Stimulated activated CD4-positive, alpha-beta T cell treated with anti-CD3 and anti-CD28 coated beads, Interleukin-15, amount 100 ng/mL, for 48 hours (primary cell): ENCODE measurements around the gene INSL3.

Experiments used
- DNase-seq, 2 donors: peaks; one replicate each; pipeline ENCODE4 v3.0.0-alpha.2; 2020; ENCODE audit warnings: low read depth in 2 of 2

The INSL3 gene

DNA sequence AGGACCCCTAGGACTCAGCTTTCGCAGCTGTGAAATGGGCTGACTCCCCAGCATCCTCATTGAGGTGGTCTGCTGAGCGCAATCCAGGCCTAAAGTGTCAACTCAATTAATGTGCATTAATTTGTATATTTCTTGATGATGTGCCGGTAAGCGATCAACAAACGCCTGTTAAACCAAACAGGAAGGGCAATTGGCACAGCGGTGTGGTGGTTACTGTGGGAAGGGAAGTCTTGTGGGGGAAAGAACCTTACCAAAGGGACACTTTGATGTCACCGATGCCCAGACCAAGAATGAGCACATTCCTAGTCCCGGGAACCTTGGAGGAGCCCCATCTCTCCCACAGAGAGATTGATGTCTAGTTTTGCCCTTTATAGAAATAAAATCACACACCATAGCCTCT is 24.8 kb upstream of the INSL3 start:
- DNase-seq = no peak

DNA sequence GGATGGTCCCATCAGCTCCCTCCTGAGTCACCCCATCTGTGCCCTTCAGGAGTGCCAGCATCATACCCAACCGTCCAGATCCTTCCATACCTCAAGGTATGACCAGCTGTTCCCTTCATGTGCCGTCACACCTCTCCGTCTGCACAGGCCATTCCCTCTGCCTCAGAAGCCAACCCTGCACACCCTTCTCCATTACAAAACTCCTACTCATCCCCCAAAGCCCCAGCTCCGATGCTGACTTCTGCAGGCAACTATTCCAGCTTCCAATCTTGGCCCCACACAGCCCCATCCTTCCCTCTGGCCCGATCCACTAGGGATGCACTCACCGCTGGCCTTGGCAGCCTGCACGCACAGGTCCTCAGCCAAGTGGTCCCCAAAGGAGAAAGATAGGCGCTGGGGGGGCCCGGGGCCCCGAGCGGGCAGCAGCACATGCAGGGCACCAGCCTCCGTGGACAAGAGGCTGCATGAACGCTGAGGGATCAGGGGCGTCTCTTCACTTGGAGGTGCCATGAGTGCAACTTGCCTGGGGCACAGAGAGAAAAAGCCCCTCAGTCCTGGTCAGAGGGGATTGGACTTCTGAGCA is 22.7 kb upstream of the INSL3 start:
- no peak for DNase-seq

DNA sequence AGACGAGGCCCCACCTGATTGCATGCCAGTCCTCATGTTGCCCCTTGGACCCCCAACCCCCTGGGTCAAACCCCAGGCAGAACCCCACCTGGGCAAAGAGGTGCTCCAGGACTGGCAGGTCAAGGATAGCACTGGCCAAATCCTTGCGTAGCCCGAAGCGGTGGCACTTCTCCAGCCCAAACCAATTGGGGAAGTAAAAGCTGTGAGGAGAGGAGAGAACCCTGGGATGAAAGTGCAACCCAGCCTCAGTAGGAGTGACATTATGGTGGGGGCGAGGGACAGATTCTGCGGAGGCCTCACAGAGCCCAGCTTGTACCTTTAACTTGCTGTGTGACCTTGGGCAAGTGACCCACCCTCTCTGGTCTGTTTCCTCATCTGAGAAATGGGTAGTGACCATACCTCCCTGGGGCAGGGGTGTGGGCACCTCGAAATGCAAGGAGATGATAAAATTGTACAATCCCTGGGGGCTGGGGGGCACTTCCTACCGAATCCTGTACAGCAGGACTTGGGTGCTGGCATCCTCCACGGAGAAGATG is 22.0 kb upstream of the INSL3 start:
- DNase-seq = no peak

DNA sequence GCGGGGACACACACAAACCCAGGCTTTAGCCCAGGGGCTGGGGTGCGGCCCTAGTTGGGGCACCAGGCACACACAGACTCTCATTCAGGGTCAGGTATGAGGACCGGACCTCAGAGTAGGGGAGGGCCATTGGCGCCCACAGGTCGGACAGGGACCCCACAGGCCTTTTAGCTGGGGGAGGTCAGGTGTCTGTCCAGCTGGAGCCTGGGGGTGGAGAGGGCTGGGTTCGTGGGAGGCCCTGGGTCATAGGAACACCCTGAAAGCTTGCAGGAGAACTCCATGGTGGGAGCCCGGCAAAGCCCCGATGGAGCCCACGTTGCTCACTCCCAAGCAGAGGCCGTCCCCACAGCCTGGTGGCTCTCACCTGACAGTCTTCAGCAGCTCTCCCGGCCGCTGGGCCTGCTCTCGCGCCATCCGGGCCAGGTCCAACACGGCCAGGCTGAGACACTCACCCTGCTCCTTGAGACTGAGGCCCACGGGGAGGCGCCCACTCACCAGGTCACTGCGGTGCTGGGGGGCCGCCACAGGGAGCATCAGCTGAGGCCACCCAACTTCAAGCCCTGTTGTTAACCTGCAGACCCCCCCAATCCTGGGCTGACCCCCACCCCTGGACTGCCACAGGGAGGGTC is 21.5 kb upstream of the INSL3 start:
- DNase-seq = no peak

DNA sequence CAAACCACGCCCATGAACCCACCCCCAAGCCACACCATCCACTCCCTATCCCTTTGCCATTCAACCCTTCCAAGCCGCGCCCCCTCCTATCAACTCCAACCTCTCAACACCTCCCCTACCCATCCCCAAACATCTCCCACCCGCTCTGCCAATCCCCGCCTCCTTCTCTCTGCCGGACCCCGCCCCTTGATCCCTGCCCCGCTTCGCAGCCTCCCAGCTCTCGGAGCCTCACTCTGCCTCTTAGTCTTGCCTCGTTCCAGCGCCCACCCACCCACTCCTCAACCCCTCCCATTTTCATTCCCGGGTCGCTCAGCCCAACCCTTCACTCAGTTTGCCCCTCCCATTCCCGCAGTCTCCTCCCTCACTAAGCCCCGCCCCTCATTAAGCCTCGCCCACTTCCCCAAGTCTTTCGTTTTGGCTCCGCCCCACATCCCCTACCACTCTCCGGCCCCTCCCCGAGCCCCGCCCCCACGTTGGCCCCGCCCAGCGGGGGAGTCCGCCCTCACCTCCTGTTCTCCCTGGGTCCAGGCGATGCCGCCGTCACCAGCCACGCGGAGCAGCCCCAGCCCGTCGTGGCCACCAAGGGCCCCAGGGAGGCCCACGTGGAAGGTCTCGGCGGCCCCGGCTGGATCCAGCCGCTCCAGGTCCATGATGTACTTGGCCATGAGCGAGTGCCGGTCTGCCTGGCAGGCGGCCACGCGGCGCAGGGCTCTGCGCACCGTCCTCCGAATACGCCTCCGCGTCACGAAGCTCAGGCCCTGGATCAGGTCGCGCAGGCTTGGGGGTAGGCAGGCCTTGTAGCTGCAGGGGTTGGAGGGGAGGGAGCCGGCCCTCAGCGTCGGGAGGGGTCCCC is 20.7 kb upstream of the INSL3 start:
- DNase-seq = peak; percentile 66 to 82

DNA sequence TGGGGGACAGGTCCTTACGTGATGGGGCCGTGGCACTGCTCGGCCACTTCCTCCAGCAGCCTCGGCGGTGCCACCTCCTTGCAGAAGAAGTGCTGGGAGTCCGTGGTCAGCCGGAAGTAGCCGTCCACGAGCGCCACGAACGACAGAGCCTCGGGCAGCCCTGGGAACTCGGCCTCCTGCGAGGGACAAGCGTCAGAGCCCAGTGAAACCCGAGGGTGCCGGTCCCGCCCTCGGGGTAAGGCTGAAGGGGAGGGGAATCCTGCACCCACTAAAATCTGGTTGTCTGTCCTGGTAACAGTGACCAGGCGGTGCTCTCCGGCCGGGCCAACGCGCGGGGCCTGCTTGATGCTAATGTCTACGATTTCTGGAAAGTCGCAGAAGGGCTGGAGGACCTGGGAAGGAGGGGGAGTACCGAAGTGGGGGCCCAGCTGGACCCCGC is 20.1 kb upstream of the INSL3 start:
- no peak for DNase-seq

DNA sequence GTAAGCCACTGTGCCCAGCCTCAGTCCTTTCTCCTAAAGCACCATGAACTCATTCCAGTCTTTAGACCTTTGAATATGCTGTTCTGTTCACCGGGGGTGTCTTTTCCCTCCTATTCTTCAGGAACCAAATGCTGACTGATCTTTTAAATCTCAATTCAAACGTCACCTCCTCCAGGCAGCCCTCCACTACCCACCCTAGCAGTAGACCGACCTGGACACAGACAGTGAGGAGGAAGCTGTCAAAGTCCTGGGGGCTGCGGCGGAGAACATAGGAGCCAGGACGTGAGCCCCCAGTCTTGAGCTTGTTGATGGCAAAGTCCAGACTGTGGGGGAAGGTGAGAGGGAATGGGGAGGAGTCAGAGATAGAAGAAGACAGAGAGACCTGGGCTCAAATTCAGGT is 18.7 kb upstream of the INSL3 start:
- DNase-seq = no peak

DNA sequence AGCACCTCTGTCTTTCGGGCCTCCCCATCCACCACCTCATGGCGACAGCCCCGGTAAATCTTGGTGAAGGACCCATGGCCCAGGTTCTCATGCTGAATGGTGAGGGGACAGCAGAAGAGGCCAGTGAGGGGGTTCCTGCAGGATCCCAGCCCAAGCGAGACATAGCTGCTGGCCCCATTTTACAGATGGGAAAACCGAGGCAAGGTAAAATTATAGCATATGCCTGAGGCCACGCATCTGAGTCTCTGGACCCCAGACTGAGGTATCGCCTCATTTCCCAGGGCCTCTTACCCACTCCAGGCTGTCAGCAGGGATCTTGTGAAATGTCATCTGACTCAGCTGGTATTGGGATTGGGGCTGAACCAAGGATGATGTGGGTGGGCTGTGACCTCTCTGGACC is 16.7 kb upstream of the INSL3 start:
- no peak for DNase-seq

DNA sequence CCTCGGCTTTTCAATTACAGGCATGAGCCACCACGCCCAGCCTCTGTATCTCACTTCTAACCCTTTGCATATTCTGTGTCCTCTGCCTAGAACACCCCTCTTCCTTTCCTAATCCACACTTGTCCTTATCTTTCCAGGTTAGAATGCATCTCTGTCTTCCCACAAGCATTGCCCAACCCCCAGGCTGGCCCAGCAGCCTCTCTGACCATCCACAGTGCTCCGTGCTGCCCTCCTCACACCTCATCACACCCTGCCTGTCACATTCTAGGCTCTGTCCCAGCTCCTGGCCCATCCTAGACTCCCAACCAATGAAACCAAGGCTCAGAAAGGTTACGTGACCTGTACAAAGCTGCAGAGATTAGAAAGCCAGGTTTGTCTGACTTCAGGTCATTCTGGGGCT is 15.2 kb upstream of the INSL3 start:
- DNase-seq = no peak

DNA sequence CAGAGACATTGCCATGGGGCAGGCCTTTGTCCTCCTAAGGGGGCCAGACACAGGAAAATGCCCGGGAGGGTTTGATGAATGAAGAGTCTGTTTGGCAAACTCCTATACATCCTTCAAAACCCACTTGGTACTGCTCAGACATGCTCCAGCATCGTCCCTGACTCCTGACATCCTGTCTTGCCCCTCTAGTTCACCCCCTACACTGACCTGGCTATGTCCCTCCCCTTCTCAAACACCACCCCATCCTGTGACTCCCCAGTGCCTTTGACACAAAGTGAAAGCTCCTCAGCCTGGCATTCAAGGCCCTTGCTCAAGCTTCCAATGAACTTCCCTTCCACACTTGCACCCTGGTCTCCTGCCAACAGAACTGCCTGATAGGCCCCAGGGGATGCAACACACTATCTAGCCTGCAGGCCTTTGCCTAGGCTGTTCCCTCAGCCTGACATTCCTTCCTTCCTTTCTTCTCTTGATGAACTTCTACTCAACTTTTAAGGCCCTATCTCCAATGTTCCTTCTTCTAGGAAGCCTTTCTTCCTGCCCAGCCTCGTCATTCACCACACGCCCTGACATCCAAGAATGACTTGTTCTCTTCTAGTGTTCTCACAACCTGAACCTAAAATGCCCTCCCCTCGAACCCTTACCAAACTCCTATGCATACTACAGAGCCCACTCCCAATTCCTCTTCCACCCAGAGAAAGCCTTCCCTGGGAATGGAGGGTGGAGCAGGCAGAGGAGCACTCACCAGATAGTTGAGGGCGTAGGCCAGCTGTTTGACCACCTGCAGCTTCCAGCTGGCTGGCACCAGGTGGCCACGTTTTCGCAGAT is 14.1 kb upstream of the INSL3 start:
- no peak for DNase-seq

DNA sequence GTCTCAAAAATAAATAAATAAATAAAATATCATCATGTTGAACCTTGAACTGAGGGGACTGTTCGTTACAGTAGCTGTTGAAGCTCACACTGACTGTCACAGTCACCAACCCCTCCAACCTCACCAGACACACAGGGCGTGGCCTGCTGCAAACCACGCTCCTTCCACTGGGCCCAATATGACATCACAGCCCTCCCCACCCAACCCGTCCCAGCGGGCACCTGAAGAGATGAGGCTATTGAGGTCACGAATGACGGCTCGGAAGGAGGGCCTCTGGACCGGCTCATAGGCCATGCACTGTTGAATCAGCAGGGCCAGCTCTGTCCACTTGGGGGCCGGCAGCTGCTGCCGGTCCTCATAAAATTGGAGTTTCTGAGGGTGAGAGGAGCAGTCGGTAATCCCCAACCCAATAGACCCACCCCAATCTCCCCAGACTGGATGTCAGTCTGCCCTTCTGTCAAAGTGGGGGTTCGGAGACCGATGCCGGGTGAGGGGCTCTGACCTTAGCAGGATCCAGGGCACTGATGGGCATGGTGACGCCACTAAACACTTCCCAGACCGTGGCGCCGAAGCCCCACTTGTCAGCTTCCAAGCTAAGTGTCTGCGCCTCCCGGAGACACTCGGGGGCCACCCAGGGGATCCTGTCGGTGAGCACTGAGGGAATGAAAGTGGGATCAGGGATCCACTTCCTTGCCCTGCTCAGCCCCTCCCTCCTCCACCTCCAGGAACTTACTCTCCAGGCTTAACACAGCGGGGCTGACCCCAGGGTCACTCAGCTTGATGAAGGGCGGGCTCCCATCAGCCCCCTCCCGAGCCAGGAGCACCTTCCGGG is 13.2 kb upstream of the INSL3 start:
- DNase-seq = no peak

DNA sequence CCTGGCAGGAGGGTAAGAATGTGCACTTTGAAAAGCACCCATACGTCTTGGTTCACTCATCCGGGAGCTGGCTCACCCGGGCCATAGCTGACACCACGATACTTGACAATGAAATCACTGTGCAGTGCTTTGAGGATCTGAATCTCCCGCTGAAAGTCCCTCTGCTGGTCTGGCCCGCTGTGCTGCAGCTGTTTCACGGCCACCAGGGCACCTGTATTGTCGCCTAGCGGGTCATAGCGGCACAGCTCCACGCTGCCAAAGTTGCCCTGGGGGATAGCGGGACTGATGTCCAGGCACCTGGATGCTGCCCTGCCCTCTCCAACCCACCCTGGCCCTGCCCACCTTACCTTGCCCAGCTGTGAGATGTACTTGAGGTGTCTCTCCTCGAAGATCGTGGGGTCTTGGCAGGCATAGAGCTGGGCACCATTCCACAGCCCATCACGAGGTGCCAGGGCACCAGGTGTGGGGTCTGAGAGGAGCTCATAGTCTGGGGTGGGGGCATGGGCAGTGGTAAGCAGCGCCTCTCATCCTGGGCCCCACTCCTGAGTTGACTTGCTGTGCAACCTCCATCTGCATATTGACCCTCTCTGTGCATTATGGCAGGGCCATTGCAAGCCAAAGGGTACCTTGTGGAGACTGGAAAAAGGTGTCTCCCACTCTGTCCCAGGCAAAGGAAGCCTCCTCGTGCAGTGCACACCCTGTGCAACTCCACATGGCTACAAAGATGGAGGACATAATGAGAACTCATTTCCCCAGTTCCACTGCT is 11.3 kb upstream of the INSL3 start:
- DNase-seq = no peak

DNA sequence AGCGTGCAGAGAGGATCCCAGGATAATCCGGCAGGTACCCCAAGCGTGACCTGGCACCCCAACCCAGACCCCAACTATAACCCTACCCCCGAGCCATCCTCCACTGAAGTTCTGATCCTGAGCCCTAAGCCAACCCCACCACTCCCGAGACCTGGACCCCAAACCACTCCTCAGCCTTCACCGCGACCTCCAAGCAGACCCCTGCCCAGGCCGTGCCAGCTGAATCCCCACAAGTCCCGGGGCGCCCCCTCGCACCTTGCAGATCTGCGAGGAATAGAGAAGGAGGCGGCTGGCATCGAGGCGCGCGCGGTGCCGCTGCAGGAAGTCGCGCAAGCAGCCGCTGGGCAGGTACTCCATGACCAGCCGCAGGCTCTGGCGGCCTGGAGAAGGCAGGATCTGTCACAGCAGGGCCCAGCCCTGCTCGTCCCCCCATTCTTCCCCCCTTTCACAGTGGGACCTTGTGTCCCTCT is 10.1 kb upstream of the INSL3 start:
- DNase-seq = no peak

DNA sequence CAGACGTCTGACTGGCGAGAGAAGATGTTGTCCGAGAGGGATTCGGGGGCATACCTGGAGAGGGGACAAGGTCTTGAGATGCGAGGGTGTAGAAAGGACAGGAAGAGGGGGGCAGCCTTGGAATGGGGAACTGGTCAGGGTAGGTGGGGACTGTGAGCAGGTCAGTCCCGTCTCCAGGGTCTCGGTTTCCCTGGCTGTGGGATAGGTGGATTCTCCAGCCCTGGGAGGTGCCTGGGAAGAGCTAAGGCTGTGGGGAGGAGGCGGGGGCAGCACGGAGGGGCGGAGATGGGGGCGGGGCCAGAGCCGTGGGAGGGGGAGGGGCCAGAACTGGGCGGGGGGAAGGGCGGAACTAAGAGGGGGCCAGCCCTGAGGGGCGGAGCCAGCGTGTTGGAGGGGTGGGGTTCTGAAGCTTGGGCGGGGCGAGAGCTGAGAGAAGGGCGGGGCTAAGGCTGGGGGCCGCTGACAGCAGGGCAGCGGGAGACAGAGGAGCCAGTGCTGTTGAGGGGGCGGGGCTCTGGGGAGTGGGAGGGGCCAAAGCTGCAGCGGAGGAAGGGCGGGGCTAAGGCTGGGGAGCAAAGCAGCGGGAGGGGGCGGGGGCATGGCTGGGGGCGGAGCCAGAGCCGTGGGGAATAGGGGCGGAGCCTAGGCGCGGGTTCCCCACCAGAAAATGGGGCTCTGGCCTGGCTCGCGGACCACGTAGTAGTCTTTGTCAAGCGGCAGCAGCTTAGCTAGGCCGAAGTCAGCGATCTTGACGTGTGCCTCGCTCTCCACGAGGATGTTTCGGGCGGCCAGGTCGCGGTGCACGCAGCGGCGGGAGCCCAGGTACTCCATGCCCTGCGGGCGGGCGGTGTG is 9.5 kb upstream of the INSL3 start:
- DNase-seq = peak; percentile 64 to 65

DNA sequence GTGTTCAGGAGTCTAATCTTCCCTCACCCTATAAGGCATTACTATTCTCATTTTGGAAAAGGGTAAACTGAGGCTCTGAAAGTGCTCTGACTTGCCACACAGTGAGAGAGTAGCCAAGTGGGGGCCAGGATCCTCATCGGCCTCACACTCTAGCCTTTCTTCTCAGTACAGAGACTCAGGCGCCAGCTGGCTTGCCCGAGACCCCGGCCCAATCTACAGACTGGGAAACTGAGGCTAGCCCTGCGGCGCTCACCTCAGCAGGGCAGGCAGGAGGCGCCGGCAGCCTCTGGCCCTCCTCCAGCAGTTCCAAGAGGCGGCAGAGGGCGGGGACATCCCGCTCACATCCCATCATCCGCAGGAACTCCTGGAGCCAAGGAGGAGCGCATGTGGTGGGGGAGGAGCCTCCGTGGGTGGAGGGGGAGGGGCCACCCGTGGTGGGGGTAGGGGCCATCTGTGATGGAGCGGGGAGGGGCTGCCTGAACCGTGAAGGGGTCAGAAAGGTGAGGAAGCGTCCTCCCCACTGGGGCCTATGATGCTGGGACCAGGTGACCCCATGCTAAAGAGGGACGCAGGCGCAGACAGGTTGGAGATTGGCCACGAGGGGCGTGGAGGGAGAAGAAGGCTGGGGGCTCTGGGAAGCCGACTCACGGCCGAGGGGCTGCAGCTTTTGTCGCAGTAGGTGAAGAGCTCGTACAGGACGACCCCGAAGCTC is 8.7 kb upstream of the INSL3 start:
- DNase-seq = no peak

DNA sequence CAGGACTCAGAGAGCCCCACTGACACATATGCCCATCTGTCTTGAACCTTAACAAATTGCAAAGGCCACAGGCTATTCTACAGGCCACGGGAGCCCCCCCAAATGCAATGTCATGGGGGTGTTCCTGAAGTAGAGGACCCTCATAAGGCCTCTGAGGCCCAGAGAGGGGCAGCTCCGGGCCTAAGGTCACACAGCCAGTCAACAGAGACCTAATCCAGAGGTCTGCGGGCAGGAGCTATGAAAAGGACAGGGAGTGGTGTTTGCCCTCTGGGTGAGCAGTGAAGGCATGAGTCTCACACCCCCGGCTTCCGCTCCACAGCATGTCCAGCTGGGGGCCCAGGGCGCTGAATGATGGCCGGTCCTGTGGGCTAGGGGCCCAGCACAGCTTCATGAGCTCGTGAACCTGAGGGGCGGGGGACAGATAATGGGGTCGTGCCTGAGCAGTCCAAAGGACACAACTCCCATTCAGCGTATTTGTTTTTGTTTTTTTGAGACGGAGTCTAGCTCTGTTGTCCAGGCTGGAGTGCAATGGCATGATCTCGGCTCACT is 5.3 kb upstream of the INSL3 start:
- no peak for DNase-seq

DNA sequence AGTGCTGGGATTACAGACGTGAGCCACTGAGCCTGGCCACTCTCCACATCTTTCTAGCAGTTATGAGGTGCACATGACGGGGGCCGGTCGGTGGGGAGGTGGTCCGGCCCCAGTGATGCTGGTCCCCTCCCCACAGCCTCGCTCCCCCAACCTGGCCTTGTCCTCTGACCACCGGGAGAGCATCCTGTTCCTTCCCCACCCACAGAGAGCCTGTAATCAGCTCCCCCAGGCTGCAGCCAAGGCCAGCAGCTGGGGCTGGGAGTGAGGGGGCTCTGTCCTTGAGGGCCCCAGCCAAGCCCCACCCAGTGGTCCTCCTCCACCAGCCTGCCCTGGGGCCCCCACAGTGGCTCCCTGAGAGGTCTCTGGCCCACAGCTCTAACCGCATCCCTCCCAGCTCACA is 3.0 kb upstream of the INSL3 start:
- DNase-seq = no peak

DNA sequence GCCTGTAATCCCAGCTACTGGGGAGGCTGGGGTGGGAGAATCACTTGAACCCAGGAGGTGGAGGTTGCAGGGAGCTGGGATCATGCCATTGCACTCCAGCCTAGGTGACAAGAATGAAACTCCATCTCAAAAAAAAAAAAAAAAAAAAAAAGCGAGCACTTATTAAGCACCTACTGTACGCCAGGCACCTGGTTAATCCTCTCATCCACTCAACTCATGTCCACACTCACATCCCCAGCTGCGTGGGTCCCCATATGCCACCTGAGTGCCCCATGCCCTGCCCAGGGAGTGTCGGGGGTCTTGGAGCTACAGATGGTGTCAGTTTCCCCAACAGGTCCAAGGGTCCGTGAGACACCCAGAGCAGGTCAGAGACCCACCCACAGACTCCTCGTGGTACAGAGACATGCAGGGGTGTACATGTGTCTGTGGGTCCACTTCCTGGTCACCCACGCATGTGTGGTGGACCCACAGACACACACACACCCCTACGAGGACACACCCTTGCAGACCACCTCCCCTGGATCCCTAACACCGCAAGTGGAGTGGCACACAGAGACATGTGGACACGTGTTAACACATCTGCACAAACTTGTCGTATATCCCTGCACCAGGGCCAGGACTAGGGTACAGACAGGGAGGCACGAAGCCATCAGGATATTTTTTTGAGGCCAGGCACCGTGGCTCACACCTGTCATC is 3.5 kb downstream of the INSL3 start:
- no peak for DNase-seq
